Stimulated activated CD8-positive, alpha-beta memory T cell treated with anti-CD3 and anti-CD28 coated beads, Interleukin-15, amount 100 ng/mL, for 1 hour (primary cell): ENCODE results near the gene CARF.
"Not testable (repeated sequence)": the region's sequence is repeated elsewhere in the genome, so short reads cannot be mapped to it uniquely, and the experiment has no call there.

Source experiments
- DNase-seq: peaks from one replicate; pipeline ENCODE4 v3.0.0-alpha.2; 2020; ENCODE audit warnings: low read depth

Gene CARF

GRCh38 chr2:202934456-202934855 is 22.4 kb downstream of the CARF start:
- no peak for DNase-seq

DNA sequence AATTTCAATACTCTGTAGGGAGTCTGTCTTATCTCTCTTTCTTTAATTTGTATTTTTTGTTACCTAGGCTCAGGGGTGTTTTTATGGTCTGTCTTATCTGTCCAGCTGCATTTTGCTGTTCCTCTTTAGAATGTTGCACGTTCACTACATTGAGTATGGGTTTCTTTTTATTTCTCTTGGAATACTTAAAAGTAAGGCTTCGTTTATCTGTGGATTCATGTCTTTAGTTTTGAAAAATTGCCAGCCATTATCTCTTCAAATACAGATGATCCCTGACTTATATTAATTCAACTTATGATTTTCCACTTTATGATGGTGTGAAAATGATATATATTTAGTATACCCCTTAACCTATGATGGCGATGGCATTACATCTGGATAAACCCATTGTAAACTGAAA is 26.9 kb downstream of the CARF start:
- no peak for DNase-seq

GRCh38 chr2:202941771-202942170 is 29.7 kb downstream of the CARF start:
- DNase-seq: no peak

DNA sequence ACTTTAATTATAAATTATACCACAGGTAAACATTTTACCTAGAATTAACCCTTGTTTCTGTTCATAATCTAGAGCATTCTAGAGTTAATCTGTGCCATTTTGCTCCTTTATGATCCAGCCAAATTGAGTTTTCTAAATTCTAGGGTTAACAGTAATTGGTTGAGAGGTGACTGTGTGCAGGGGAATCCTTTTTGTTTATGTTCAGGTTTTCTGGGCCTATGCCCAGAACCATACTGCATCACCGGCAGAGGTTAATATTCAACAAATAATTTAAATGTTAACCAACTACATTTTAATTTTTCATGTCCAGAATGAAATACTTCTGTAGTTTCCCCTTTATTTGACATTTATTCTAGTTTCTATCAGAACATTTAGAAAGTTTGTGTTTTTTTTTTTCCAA is 32.3 kb downstream of the CARF start:
- DNase-seq: no peak

GRCh38 chr2:202944816-202945215 is 32.7 kb downstream of the CARF start:
- DNase-seq: no peak

DNA sequence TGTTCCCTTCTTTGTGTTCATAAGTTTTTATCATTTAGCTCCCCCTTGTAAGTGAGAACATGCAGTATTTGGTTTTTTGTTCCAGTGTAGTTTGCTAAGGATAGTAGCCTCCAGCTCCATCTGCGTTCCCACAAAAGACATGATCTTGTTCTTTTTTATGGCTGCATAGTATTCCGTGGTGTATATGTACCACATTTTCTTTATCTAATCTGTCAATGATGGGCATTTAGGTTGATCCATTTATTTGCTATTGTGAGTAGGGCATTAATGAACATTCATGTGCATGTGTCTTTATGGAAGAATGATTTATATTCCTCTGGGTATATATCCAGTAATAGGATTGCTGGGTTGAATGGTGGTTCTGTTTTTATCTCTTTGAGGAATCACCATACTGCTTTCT is 33.4 kb downstream of the CARF start:
- no peak for DNase-seq

DNA sequence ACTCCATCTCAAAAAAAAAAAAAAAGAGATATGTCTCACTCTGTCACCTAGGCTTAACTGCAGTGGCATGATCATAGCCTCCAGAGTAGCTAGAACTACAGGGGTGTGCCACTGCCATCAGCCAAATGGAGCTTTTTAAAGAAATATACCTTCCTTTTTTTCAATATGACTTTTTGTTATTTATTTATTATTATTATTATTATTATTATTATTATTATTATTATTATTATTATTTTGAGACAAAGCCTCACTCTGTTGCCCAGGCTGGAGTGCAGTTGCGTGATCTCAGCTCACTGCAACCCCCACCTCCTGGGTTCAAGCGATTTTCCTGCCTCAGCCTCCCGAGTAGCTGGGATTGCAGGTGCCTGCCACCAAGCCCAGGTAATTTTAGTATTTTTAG is 37.3 kb downstream of the CARF start:
- DNase-seq: not testable (repeated sequence)

DNA sequence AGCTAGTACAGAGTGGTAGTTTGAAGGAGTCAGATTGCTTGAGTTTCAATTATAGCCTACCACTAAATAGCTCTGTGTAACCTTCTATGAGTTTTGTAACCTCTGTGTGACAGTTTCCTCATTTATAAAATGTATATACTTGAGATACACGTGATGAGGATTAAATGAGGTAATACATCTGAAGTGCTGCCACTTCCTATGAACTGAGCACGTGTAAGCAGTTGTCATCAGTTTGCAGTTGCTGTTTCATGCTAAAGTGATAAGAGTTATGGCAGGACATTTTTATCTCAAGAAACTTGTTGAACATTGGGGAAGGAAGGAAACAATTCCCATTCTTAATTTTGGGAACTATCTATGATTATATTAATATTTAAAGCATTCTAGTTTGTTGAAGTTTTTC is 38.5 kb downstream of the CARF start:
- no peak for DNase-seq

DNA sequence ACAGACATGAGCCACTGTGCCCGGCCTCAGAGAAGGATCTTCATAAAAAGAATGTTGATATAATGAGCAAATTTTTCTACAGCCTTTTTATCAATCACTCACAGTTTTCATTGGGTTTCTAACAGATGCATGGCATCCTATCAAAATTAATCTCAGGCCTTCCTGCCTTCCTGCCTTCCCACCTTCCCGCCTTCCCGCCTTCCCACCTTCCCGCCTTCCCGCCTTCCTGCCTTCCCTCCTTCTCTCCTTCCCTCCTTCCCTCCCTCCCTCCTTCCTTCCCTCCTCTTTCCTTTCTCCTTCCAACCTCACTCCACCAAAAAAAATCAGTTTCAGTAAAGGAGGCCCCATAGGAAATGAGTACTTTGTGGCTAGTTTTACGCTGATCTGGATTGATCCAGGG is 48.4 kb downstream of the CARF start:
- no peak for DNase-seq

DNA sequence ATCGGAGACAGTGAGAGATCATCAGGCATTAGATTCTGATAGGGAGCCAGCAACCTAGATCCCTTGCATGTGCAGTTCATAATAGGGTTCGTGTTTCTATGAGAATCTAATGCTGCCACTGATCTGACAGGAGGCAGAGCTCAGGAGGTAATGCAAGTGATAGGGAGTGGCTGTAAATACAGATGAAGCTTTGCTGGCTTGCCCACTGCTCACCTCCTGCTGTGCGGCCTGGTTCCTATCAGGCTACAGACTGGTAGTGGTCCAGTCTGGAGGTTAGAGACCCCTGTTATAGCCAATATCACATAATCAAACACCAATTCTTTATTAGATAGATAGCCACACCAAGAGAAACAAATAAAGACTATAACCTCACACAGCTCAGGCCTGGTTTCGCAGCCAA is 51.6 kb downstream of the CARF start:
- DNase-seq: no peak

DNA sequence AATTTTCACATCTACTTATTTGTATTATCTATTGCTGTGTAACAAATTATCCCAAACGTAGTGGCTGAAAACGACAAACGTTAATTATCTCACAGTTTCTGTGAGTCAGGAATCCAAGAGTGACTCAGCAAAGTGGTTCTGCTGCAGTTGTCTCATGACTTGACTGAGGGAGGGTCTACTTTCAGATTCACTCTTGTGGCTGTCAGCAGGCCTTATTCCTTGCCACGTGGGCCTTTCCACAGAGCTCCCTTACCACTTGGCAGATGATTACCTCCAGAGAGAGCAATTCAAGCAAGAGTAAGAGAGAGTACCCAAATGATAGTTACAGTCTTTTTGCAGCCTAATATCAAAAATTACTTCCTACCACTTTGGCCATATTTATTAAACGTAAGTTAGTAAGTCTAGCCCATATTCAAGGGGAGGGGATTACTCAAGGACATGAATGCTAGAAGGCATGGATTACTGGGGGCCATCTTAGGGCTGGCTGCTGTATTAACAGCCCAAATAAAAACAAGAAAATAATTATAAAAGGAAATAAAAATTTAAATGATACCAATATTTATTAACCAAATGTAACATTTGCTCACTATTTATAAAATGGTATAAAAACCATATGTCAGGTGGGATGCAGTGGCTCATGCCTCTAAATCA is 53.9 kb downstream of the CARF start:
- no peak for DNase-seq

DNA sequence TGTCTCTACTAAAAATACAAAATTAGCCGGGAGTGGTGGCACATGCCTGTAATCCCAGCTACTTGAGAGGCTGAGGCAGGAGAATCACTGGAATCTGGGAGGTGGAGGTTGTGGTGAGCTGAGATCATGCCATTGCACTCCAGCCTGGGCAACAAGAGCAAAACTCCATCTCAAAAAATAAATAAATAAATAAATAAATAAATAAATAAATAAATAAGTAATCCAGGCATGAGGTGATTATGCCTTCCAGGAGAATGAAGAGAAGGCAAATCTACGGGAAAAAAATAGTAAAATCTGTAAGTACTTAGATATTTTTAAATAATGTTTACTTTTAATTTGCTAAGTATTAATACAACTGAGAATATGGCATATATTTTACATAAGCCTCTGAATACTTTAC is 57.3 kb downstream of the CARF start:
- not testable (repeated sequence) for DNase-seq

DNA sequence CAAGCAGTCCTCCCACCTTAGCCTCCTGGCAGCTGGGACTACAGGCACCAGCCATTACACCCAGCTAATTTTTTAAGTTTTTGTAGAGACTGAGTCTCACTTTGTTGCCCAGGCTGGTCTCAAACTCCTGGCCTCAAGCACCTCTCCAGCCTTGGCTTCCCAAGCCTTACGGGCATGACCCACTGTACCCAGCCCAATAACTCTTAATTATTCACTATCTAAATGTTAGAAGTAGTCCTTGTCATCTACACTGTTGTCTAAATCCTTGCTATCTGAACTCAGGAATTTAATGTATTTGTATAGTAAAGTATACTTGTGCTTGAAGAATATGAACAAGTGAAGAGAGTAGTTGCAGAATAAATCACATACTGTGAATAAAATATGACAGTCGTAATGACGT is 64.7 kb downstream of the CARF start:
- no peak for DNase-seq

GRCh38 chr2:202982779-202983491 is 70.9 kb downstream of the CARF start:
- DNase-seq: no peak

DNA sequence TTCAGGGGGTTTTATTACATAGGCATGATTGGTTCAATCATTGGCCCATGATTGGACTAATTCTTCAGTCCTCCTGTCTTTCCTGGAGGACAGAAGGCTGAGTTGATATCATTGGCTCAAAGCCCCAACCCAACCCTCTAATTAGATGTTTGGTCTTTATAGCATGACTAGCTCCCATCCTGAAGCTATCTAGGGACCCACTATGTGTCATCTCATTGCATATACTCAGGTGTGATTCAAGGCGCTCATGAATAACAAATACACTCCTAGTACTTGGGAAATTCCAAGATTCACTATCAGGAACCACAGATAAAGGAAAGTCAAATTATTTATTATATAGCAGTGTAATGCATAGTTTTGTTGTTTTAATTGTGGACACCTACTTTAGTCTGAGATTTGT is 77.7 kb downstream of the CARF start:
- no peak for DNase-seq

DNA sequence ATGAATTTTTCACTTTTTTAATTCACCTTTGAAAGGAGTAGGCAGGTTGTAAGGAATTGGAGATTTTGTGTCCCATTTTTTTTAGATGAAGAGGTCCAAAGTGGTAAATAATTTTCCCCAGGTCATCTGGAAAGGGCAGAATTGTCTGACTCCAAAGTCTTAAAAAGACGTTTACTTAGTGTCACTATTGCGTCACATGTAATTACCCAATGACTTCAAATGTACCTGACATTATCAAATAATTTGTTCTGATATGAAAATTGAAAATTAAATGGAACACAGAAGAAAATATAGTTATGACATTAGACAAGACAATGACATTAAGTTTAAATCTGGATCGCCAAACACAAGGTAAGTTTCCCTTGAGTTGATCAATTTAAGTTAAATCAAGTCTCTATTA is 78.4 kb downstream of the CARF start:
- no peak for DNase-seq

DNA sequence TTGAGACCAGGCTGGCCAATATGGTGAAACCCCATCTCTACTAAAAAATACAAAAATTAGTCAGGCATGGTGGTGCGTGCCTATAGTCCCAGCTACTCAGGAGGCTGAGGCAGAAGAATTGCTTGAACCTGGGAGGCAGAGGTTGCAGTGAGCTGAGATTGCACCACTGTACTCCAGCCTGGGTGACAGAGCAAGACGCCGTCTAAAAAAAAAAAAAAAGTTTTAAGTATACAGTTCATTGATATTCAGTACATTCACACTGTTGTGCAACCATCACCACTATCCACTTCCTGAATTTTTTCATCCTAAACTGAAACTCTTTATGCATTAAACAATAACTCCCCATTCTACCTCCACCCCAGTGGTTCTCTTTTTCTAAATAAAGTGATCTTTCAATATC is 85.0 kb downstream of the CARF start:
- not testable (repeated sequence) for DNase-seq

GRCh38 chr2:203002054-203002821 is 90.2 kb downstream of the CARF start:
- no peak for DNase-seq

DNA sequence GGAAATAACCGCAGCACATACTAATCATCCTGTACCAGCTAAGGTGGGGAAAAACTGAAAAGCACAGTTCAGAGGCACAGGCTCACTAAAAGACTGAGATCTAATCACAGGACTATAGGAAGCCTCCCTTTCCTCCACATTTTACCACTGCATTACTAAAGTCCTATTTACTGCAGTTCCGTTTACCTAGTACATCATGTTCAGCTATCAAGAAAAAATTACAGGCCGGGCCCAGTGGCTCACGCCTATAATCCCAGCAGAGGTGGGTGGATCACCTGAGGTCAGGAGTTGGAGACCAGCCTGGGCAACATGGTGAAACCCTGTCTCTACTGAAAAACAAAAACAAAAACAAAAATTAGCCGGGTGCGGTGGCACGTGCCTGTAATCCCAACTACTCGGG is 91.6 kb downstream of the CARF start:
- DNase-seq: no peak

GRCh38 chr2:203014456-203015199 is 102.6 kb downstream of the CARF start, which contains the start of gene NBEAL1:
Gene NBEAL1, plus strand, starts transcription at chr2:203014875. Its CDS starts 1,510 bp downstream, at chr2:203016385.
- DNase-seq: peak; percentile 89

- no peak for DNase-seq
These were observed 104.6 kb downstream of the CARF start for GRCh38 chr2:203016716-203017115.

DNA sequence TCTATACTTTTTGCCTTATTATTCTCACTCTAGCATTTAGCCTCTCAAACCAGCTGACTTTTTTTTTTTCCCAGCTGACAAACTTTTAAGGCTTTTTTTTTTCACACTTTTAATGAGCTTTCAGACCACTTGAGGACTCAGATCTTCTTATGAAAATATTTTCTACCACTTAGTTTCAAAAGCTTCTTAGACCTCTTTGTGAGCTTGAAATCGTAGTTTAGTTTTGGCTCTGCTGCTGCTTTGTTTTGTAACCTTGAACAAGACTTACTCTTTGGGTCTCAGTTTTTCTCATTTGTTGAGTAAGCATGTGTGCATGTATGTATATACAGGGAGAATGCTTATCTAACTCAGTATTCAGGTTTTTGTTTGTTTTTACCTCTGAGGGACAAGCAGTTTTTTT is 106.1 kb downstream of the CARF start:
- no peak for DNase-seq
